SK-N-SH (cell line): ENCODE measurements around the gene CRISP2. TPM values are rescaled to one million over a fixed set of nuclear protein-coding genes. Genes with fewer than 3 reads are reported as not detected.

Experiments used
- CTCF ChIA-PET: fragments of 300-600, 350-600 bp; formaldehyde crosslinking; extraction: SDS; loops from one replicate; lab custom pipeline; 2021; lab: Yijun Ruan, JAX
- POLR2A ChIA-PET: fragments of 350-600 bp; sonication (Branson Sonifier 250); formaldehyde crosslinking; extraction: SDS; loops from one replicate; lab custom pipeline; 2020; ENCODE audit warnings: antibody characterized with exemption, inconsistent platforms; lab: Yijun Ruan, JAX
- DNase-seq: peaks from one replicate; pipeline ENCODE4 v3.0.0; 2012
- H2AFZ ChIP-seq: fragments of 200-600 bp; sonication (generic); 2 replicates; pipeline ENCODE4 v1.8.1; 2016; ENCODE audit warnings: antibody characterized with exemption, mild to moderate bottlenecking, low read depth
- H3F3A ChIP-seq: fragments of 200-600 bp; sonication (generic); replicated peaks from 2 replicates; pipeline ENCODE3; 2016; ENCODE audit warnings: antibody characterized with exemption, mild to moderate bottlenecking; ENCODE audit not compliant: insufficient read depth
- H3K27ac ChIP-seq, 2 experiments: fragments of 200-500 bp in 1 of 2; fragments of 200-600 bp in 1 of 2; sonication (Bioruptor generic) in 1 of 2; sonication (generic), shearing (Covaris generic) in 1 of 2; 2 replicates each; pipeline versions ENCODE4 v1.5.1 to v1.6.1; 2014 to 2016; ENCODE audit warnings: low read depth in 2 of 2, inconsistent platforms in 1 of 2, low read length in 1 of 2, mild to moderate bottlenecking in 1 of 2, mixed read lengths in 1 of 2
- H3K27me3 ChIP-seq: fragments of 200-600 bp; sonication (generic), shearing (Covaris generic); 2 replicates; pipeline ENCODE4 v1.6.1; 2016; ENCODE audit warnings: mixed run types; ENCODE audit not compliant: insufficient read depth
- H3K36me3 ChIP-seq, 2 experiments: fragments of 200-500 bp in 1 of 2; fragments of 200-600 bp in 1 of 2; sonication (Bioruptor generic) in 1 of 2; sonication (generic) in 1 of 2; replicated peaks in 1 of 2; 2 replicates each; pipeline versions ENCODE3 to v1.5.1; 2014 to 2016; ENCODE audit warnings: low read length in 1 of 2, mild to moderate bottlenecking in 1 of 2; ENCODE audit not compliant: insufficient read depth in 2 of 2, control insufficient read depth in 1 of 2
- H3K4me1 ChIP-seq, 2 experiments: fragments of 200-500 bp in 1 of 2; fragments of 200-600 bp in 1 of 2; sonication (Bioruptor generic) in 1 of 2; sonication (generic), shearing (Covaris generic) in 1 of 2; 2 replicates each; pipeline versions ENCODE4 v1.5.1 to v1.6.1; 2014 to 2016; ENCODE audit warnings: low read depth in 1 of 2, low read length in 1 of 2, mixed run types in 1 of 2; ENCODE audit not compliant: insufficient read depth in 2 of 2, control insufficient read depth in 1 of 2
- H3K4me2 ChIP-seq: fragments of 200-600 bp; sonication (generic), shearing (Covaris generic); 2 replicates; pipeline ENCODE4 v1.6.1; 2017; ENCODE audit warnings: mixed run types
- H3K4me3 ChIP-seq, 2 experiments: fragments of 200-500 bp in 1 of 2; fragments of 200-600 bp in 1 of 2; sonication (Bioruptor generic) in 1 of 2; sonication (generic), shearing (Covaris generic) in 1 of 2; 2 replicates each; pipeline versions ENCODE4 v1.5.1 to v1.8.1; 2014 to 2016; ENCODE audit warnings: low read depth in 2 of 2, inconsistent platforms in 1 of 2, low read length in 1 of 2, mild to moderate bottlenecking in 1 of 2, mixed read lengths in 1 of 2, moderate library complexity in 1 of 2
- H3K79me2 ChIP-seq: fragments of 200-600 bp; sonication (generic); 2 replicates; pipeline ENCODE4 v1.8.1; 2017; ENCODE audit warnings: mild to moderate bottlenecking; ENCODE audit not compliant: insufficient read depth
- H3K9ac ChIP-seq: fragments of 200-600 bp; sonication (generic); 2 replicates; pipeline ENCODE4 v1.6.1; 2017; ENCODE audit warnings: mixed run types
- H3K9me2 ChIP-seq: fragments of 200-600 bp; sonication (generic); 2 replicates; pipeline ENCODE4 v1.6.1; 2017; ENCODE audit warnings: mixed run types
- H3K9me3 ChIP-seq: fragments of 200-600 bp; sonication (generic); 2 replicates; pipeline ENCODE4 v1.6.1; 2017; ENCODE audit warnings: mixed run types, mild to moderate bottlenecking, moderate library complexity
- H4K20me1 ChIP-seq: fragments of 200-600 bp; sonication (generic); 2 replicates; pipeline ENCODE4 v1.6.1; 2017; ENCODE audit warnings: mild to moderate bottlenecking, mixed run types; ENCODE audit not compliant: insufficient read depth
- EP300 ChIP-seq, 2 experiments: IDR thresholded peaks; 2 replicates each; pipeline versions ENCODE4 v1.4.0 to v1.6.1; 2012; ENCODE audit warnings: borderline replicate concordance in 1 of 2, low read depth in 1 of 2, low read length in 1 of 2
- EZH2phosphoT487 ChIP-seq: fragments of 200-600 bp; sonication (generic); IDR thresholded peaks from 2 replicates; pipeline ENCODE4 v1.6.1; 2017; ENCODE audit warnings: low read depth, mixed run types, mild to moderate bottlenecking, antibody characterized with exemption, moderate library complexity, borderline replicate concordance
- FOXJ3 ChIP-seq: sonication (generic); formaldehyde crosslinking; IDR thresholded peaks from 2 replicates; pipeline ENCODE4 v1.5.1; 2020; ENCODE audit warnings: mild to moderate bottlenecking, missing genetic modification reagents
- GABPA ChIP-seq: IDR thresholded peaks from 2 replicates; pipeline ENCODE4 v1.4.0; 2012; ENCODE audit warnings: low read depth, mild to moderate bottlenecking
- MEF2A ChIP-seq: IDR thresholded peaks from 2 replicates; pipeline ENCODE4 v1.4.0; 2012; ENCODE audit warnings: low read depth, borderline replicate concordance
- MXI1 ChIP-seq: IDR thresholded peaks from 2 replicates; pipeline ENCODE4 v1.6.1; 2012; ENCODE audit warnings: mild to moderate bottlenecking, low read depth, low read length, improper control_type of control experiment
- NRF1 ChIP-seq: IDR thresholded peaks from 2 replicates; pipeline ENCODE4 v1.6.1; 2012; ENCODE audit warnings: low read depth, mild to moderate bottlenecking, low read length
- POLR2AphosphoS5 ChIP-seq: IDR thresholded peaks from 2 replicates; pipeline ENCODE4 v1.6.1; 2012; ENCODE audit warnings: low read depth, low read length
- RAD21 ChIP-seq: IDR thresholded peaks from 2 replicates; pipeline ENCODE4 v1.6.1; 2012; ENCODE audit warnings: mild to moderate bottlenecking, low read length
- TAF1 ChIP-seq: IDR thresholded peaks from 2 replicates; pipeline ENCODE4 v1.6.1; 2012; ENCODE audit warnings: low read depth, mild to moderate bottlenecking, low read length, moderate library complexity, borderline replicate concordance
- USF1 ChIP-seq: IDR thresholded peaks from 2 replicates; pipeline ENCODE4 v1.4.0; 2012; ENCODE audit warnings: low read depth, borderline replicate concordance
- YY1 ChIP-seq: IDR thresholded peaks from 2 replicates; pipeline ENCODE4 v1.4.0; 2012; ENCODE audit warnings: low read depth, mild to moderate bottlenecking
- WGBS: methylation state at CpG from one replicate; pipeline ENCODE4 v1.1.6; 2017; ENCODE audit warnings: low lambda C conversion rate; 5-methylcytosine and 5-hydroxymethylcytosine counted together
- polyA plus RNA-seq, 3 experiments: library from polyadenylated mRNA; depleted of rRNA; stranded (reverse); fragments of >200 nt; gene quantifications; 2 replicates each; pipeline ENCODE4 v1.2.3, GENCODE V29; 2012
- TF ChIP-seq, protein P1 (sequence below): fragments of 200-600 bp; sonication (generic); IDR thresholded peaks from 2 replicates; pipeline ENCODE4 v1.6.1; 2017; ENCODE audit warnings: antibody characterized with exemption, mild to moderate bottlenecking, moderate library complexity
- TF ChIP-seq, protein P2 (sequence below): fragments of 150-350 bp; IDR thresholded peaks from 2 replicates; pipeline ENCODE4 v1.6.1; 2016; ENCODE audit warnings: mild to moderate bottlenecking, low read depth, low read length

CRISP2 gene
- polyA plus RNA-seq, 1 of the 3 experiments (the other 2 are of a cell fraction): not detected

GRCh38 chr6:49668083-49668511, 45.2 kb downstream of the CRISP2 start:
- no peak for DNase-seq
- Histone ChIP-seq H3K9me2 (no peaks in the 10 kb centered on the region), H3K27ac (no peak overlapping the region), H3K79me2 (no peaks in the 10 kb centered on the region), H3K4me3 (no peak overlapping the region), H2AFZ (no peak overlapping the region), H3K27me3 (no peaks in the 10 kb centered on the region), H3K36me3 (no peaks in the 10 kb centered on the region), H3K9ac (no peak overlapping the region), H3K9me3 (no peaks in the 10 kb centered on the region), H4K20me1 (no peaks in the 10 kb centered on the region), H3K4me2 (no peak overlapping the region), H3K4me1 (no peaks in the 10 kb centered on the region), H3F3A (no peaks in the 10 kb centered on the region)
- POLR2A ChIA-PET: no interaction called here
- CTCF ChIA-PET: no interaction called here
- TF ChIP-seq NRF1: no peak
- no peak for TF ChIP-seq TAF1
- TF ChIP-seq, protein P1, sequence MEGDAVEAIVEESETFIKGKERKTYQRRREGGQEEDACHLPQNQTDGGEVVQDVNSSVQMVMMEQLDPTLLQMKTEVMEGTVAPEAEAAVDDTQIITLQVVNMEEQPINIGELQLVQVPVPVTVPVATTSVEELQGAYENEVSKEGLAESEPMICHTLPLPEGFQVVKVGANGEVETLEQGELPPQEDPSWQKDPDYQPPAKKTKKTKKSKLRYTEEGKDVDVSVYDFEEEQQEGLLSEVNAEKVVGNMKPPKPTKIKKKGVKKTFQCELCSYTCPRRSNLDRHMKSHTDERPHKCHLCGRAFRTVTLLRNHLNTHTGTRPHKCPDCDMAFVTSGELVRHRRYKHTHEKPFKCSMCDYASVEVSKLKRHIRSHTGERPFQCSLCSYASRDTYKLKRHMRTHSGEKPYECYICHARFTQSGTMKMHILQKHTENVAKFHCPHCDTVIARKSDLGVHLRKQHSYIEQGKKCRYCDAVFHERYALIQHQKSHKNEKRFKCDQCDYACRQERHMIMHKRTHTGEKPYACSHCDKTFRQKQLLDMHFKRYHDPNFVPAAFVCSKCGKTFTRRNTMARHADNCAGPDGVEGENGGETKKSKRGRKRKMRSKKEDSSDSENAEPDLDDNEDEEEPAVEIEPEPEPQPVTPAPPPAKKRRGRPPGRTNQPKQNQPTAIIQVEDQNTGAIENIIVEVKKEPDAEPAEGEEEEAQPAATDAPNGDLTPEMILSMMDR: no peak

DNA sequence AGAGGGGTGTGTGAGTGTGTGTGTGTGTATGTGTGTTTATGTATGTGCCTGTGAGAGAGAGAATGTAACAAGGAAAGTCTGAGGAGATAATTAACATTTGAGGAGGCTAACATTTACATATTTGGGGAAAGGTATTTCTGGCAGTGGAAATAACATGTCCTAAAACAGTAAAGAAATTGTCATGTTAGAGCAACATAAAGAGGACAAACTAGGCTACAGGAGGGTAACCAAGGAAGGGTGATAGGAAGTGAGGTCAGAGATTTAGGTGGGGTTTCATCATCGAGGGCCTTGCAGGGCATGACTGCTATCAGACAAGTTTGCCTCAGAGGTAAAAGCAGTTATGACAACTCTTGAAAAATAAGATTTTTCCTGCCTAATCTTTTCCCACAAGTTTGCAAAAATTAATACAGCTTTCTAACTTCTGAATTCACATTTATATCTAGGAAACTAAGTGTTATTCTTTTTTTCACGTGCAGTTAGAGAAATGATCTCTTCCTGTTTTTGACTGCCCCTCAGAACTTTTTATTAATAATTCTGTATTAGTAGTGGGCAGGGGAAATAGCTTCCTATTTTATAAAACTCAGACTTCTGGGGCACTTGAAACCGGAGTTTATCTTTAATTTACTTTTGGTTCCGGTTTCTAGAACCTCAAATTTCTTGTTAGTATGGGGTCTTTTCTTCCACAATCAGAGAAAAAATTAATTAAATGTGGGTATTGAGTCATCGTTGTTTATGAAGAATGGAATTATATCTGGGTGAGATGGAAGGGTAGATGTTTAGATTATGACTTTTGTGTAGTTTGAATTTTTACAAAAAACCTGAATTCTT, 46.2 kb downstream of the CRISP2 start:
- H3K4me2 ChIP-seq: no peak overlapping the region
- POLR2A ChIA-PET: no interaction called here
- WGBS: 3% methylated on average over 5 of the region's 5 CpGs
- no peaks in the 10 kb centered on the region for H3K79me2 ChIP-seq
- CTCF ChIA-PET: no interaction called here
- H3K27ac ChIP-seq: no peak overlapping the region
- H3K27me3 ChIP-seq: no peaks in the 10 kb centered on the region
- H3K9me2 ChIP-seq: no peaks in the 10 kb centered on the region
- H4K20me1 ChIP-seq: no peaks in the 10 kb centered on the region
- H2AFZ ChIP-seq: no peak overlapping the region
- no peak overlapping the region for H3K4me3 ChIP-seq
- no peak overlapping the region for H3K9ac ChIP-seq
- H3K9me3 ChIP-seq: no peaks in the 10 kb centered on the region
- DNase-seq: no peak
- no peaks in the 10 kb centered on the region for H3K36me3 ChIP-seq
- H3F3A ChIP-seq: no peaks in the 10 kb centered on the region
- no peaks in the 10 kb centered on the region for H3K4me1 ChIP-seq
- no peak for TF ChIP-seq EZH2phosphoT487

GRCh38 chr6:49666480-49666879, 46.9 kb downstream of the CRISP2 start:
- no peak overlapping the region for H3K9ac ChIP-seq
- H4K20me1 ChIP-seq: no peaks in the 10 kb centered on the region
- no peaks in the 10 kb centered on the region for H3K4me1 ChIP-seq
- H3K27me3 ChIP-seq: no peaks in the 10 kb centered on the region
- no peak overlapping the region for H3K4me2 ChIP-seq
- no peaks in the 10 kb centered on the region for H3K9me3 ChIP-seq
- no peak overlapping the region for H3K27ac ChIP-seq
- H3F3A ChIP-seq: no peaks in the 10 kb centered on the region
- ChIA-PET POLR2A (no interaction called here), CTCF (no interaction called here)
- H3K4me3 ChIP-seq: no peak overlapping the region
- no peak for TF ChIP-seq MEF2A
- TF ChIP-seq, protein P2, sequence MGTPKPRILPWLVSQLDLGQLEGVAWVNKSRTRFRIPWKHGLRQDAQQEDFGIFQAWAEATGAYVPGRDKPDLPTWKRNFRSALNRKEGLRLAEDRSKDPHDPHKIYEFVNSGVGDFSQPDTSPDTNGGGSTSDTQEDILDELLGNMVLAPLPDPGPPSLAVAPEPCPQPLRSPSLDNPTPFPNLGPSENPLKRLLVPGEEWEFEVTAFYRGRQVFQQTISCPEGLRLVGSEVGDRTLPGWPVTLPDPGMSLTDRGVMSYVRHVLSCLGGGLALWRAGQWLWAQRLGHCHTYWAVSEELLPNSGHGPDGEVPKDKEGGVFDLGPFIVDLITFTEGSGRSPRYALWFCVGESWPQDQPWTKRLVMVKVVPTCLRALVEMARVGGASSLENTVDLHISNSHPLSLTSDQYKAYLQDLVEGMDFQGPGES: no peak
- TF ChIP-seq USF1: no peak
- no peak for TF ChIP-seq POLR2AphosphoS5
- TF ChIP-seq NRF1: no peak
- no peak for TF ChIP-seq YY1
- no peak for TF ChIP-seq RAD21
- TF ChIP-seq EP300 (IDR thresholded peaks at IDR 0.05; ENCODE audit: borderline replicate concordance in 1 of 2, low read depth in 1 of 2, low read length in 1 of 2): no peak
- TF ChIP-seq MXI1: no peak
- TF ChIP-seq GABPA: no peak
- no peak for TF ChIP-seq FOXJ3 (CRISPR knock-in tag)
- no peaks in the 10 kb centered on the region for H3K36me3 ChIP-seq
- H2AFZ ChIP-seq: no peak overlapping the region
- no peaks in the 10 kb centered on the region for H3K9me2 ChIP-seq
- no peaks in the 10 kb centered on the region for H3K79me2 ChIP-seq
- WGBS: 0% methylated on average over 1 of the region's 1 CpG
- no peak for DNase-seq
